ENCODE measurements around the gene METTL25B. TPM values are rescaled to one million over a fixed set of nuclear protein-coding genes. Genes with fewer than 3 reads are reported as not detected.

METTL25B gene
- total and polyA plus RNA-seq, 2 of the 13 experiments (the other 11 are each of a cell fraction or from before 2014, with no cell fraction given) = 11.9 to 24.0 TPM

- TF ChIP-seq NR3C1 (CRISPR knock-in tag; IDR thresholded peaks at IDR 0.05) = no peak
- no peak for TF ChIP-seq ZNF776 (CRISPR knock-in tag; IDR thresholded peaks at IDR 0.05)
- TF ChIP-seq SRY (CRISPR knock-in tag; IDR thresholded peaks at IDR 0.05) = no peak
- TF ChIP-seq ZNF460 (CRISPR knock-in tag; IDR thresholded peaks at IDR 0.05; ENCODE audit: borderline replicate concordance) = no peak
- TF ChIP-seq ZKSCAN8 (CRISPR knock-in tag; IDR thresholded peaks at IDR 0.05; ENCODE audit: borderline replicate concordance) = 0 out of 2 replicates have a peak, but pooled peaks have one; percentile 47
- TF ChIP-seq ZNF605 (CRISPR knock-in tag; IDR thresholded peaks at IDR 0.05) = no peak
- no peak for TF ChIP-seq ZNF703 (CRISPR knock-in tag; IDR thresholded peaks at IDR 0.05; ENCODE audit: borderline replicate concordance)
- peak; percentile 14; the same call in 1 of the 2 replicates for TF ChIP-seq ZNF782 (CRISPR knock-in tag; IDR thresholded peaks at IDR 0.05; ENCODE audit: borderline replicate concordance)
- TF ChIP-seq TIGD3 (CRISPR knock-in tag; IDR thresholded peaks at IDR 0.05; ENCODE audit: borderline replicate concordance) = no peak
- no peak for TF ChIP-seq FOXP4 (CRISPR knock-in tag; IDR thresholded peaks at IDR 0.05)
- TF ChIP-seq AHDC1 (CRISPR knock-in tag; IDR thresholded peaks at IDR 0.05; ENCODE audit: borderline replicate concordance) = no peak
- TF ChIP-seq ZNF24 (IDR thresholded peaks at IDR 0.05) = no peak
- TF ChIP-seq ZNF512 (CRISPR knock-in tag; IDR thresholded peaks at IDR 0.05) = no peak
- TF ChIP-seq IKZF1 (IDR thresholded peaks at IDR 0.05) = no peak
- TF ChIP-seq ZUFSP (CRISPR knock-in tag; IDR thresholded peaks at IDR 0.05; ENCODE audit: borderline replicate concordance) = no peak
- TF ChIP-seq FOSL1 (CRISPR knock-in tag; IDR thresholded peaks at IDR 0.05; ENCODE audit: borderline replicate concordance) = no peak
Measured at GRCh38 chr1:156746728-156747631, 18.7 kb downstream of the METTL25B start (continued).

All from HepG2 (cell line).